ENCODE data around the gene KASH5. TPM values are rescaled to one million over a fixed set of nuclear protein-coding genes. Genes with fewer than 3 reads are reported as not detected.
A peak's percentile ranks its signal among the peaks of the same experiment; 100 is the strongest.

The KASH5 gene
- total and polyA plus RNA-seq, 2 of the 8 experiments (the other 6 are each of a cell fraction or from before 2014, with no cell fraction given) = 0.05 to 0.19 TPM

- Histone ChIP-seq H3K27me3 (replicated peaks in 1 of 4; ENCODE audit: control insufficient read depth in 3 of 4, extremely low read depth in 1 of 4, insufficient read depth in 3 of 4, low read length in 3 of 4) (peaks cover 7 to 43% (median 38%) of the 10 kb centered on the region in 4 experiments; a peak in 6 of 7 replicates), H3K4me1 (replicated peaks in 1 of 4; ENCODE audit: control insufficient read depth in 3 of 4, insufficient read depth in 4 of 4, low read length in 3 of 4) (peaks cover 4 to 37% (median 23%) of the 10 kb centered on the region in 4 experiments), H2BK15ac (ENCODE audit: low read length) (0 out of 2 replicates have a peak overlapping the region, but pooled peaks have one; percentile 61), H2BK20ac (ENCODE audit: low read length) (no peak overlapping the region), H2AK5ac (ENCODE audit: low read depth, low read length) (peak overlapping the region; percentile 68; the same call in 1 of the 2 replicates), H3K36me3 (ENCODE audit: control insufficient read depth in 2 of 4, insufficient read depth in 4 of 4, low read length in 3 of 4) (no peaks in the 10 kb centered on the region), H2BK120ac (replicated peaks; ENCODE audit: low read depth, low read length) (no peak overlapping the region), H2AFZ (ENCODE audit: low read length) (no peak overlapping the region), H3K14ac (ENCODE audit: insufficient read length) (no peak overlapping the region), H3K4ac (replicated peaks; ENCODE audit: insufficient read length, low read depth, low read length) (no peak overlapping the region), H3K56ac (replicated peaks; ENCODE audit: insufficient read length, low read depth, low read length) (no peak overlapping the region), H2BK12ac (ENCODE audit: low read depth, low read length) (0 out of 2 replicates have a peak overlapping the region, but pooled peaks have one; percentile 68), H3K18ac (ENCODE audit: extremely low read depth, low read length) (no peak overlapping the region), H3K79me2 (ENCODE audit: control insufficient read depth in 1 of 2, insufficient read depth in 2 of 2, low read length in 2 of 2) (no peaks in the 10 kb centered on the region), H4K91ac (replicated peaks; ENCODE audit: insufficient read length, low read length) (no peak overlapping the region), H4K5ac (ENCODE audit: insufficient read length, low read depth, low read length) (no peak overlapping the region), H3K4me3 (ENCODE audit: extremely low read depth in 1 of 4, insufficient read depth in 2 of 4, low read depth in 3 of 4, low read length in 4 of 4) (no peak overlapping the region), H3K4me2 (ENCODE audit: insufficient read depth in 1 of 2, low read depth in 2 of 2, low read length in 2 of 2) (no peak overlapping the region), H3K9ac (replicated peaks in 1 of 4; ENCODE audit: extremely low read depth in 1 of 4, low read depth in 3 of 4, low read length in 3 of 4) (no peak overlapping the region), H3K27ac (ENCODE audit: low read depth, low read length) (no peak overlapping the region), H2BK5ac (ENCODE audit: low read depth, low read length) (no peak overlapping the region), H3K79me1 (ENCODE audit: low read depth, low read length) (no peaks in the 10 kb centered on the region), H3K9me3 (ENCODE audit: insufficient read depth in 2 of 2, low read depth in 1 of 2, low read length in 1 of 2) (peaks cover 0 to 2% of the 10 kb centered on the region in 2 experiments; a peak in 1 of 4 replicates), H4K20me1 (replicated peaks in 1 of 2; ENCODE audit: control insufficient read depth in 1 of 2, insufficient read depth in 2 of 2, low read length in 2 of 2) (no peaks in the 10 kb centered on the region), H4K8ac (ENCODE audit: extremely low read depth, insufficient read depth, low read length) (no peak overlapping the region), H3K23me2 (ENCODE audit: low read depth, low read length) (peaks cover 23% of the 10 kb centered on the region), H3K23ac (ENCODE audit: insufficient read length) (no peak overlapping the region)
- DNase-seq (ENCODE audit: low read depth in 1 of 2, low spot score in 2 of 2) (no peak), FAIRE-seq (no peak)
- CTCF ChIA-PET (ENCODE audit: partially characterized antibody) = interaction anchor here (0.7 to 3.7 kb wide), 11 partner anchors 11 to 211 kb away, joined by 3 to 13 read pairs (median 8); partner anchors contain the start of genes KASH5 and SLC17A7
- POLR2A ChIA-PET (ENCODE audit: partially characterized antibody) = interaction anchor here (1.1 to 1.5 kb wide), 7 partner anchors 12 to 69 kb away, joined by 3 to 4 read pairs (median 3); partner anchors contain the start of gene PIH1D1
- WGBS, 2 experiments (ENCODE audit: extremely low coverage in 1 of 2, insufficient coverage in 1 of 2, insufficient read length in 1 of 2, insufficient replicate concordance in 2 of 2, low coverage in 1 of 2, low lambda C conversion rate in 2 of 2, missing lambda C conversion rate in 1 of 2) = 81% methylated on average over 9 of the region's 9 CpGs; no CpG with 5 or more reads in 1 of the 2 experiments
- TF ChIP-seq EGR1 (IDR thresholded peaks at IDR 0.05; ENCODE audit: borderline replicate concordance, low read depth, low read length) = no peak
- TF ChIP-seq TAF1 (IDR thresholded peaks at IDR 0.05; ENCODE audit: low read depth, low read length) = no peak
- no peak for TF ChIP-seq CBX8 (IDR thresholded peaks at IDR 0.05; ENCODE audit: borderline replicate concordance, low read depth, low read length)
- no peak for TF ChIP-seq EP300 (IDR thresholded peaks at IDR 0.05; ENCODE audit: borderline replicate concordance in 1 of 2, low read depth in 2 of 2, low read length in 2 of 2)
- no peak for TF ChIP-seq KDM4A (IDR thresholded peaks at IDR 0.05; ENCODE audit: low read depth, low read length, severe bottlenecking)
- TF ChIP-seq RAD21 (IDR thresholded peaks at IDR 0.05 in 1 of 2, conservative IDR thresholded peaks at IDR 0.05 in 1 of 2; ENCODE audit: low read depth in 2 of 2, low read length in 2 of 2) = no peak
- TF ChIP-seq SP4 (IDR thresholded peaks at IDR 0.05; ENCODE audit: low read length) = no peak
These were observed 42.2 kb downstream of the KASH5 start for GRCh38 chr19:49430172-49430677.
